Endothelial cell of umbilical vein (primary cell): ENCODE results near the gene CDKN2D. TPM values are rescaled to one million over a fixed set of nuclear protein-coding genes. Genes with fewer than 3 reads are reported as not detected.
"Not testable (repeated sequence)": the region's sequence is repeated elsewhere in the genome, so short reads cannot be mapped to it uniquely, and the experiment has no call there.

ENCODE experiments used
- BruUV-seq: library from RNA; stranded (reverse); fragments of 400-500 nt; replicated peaks from 2 replicates; lab custom pipeline; 2021; lab: Mats Ljungman, UMichigan
- CTCF ChIA-PET: fragments of 300-600, 350-600 bp; sonication (Branson Sonifier 250); formaldehyde crosslinking; loops from one replicate; lab custom pipeline; 2021; ENCODE audit warnings: antibody characterized with exemption, inconsistent platforms; lab: Charles Lee
- POLR2A ChIA-PET: fragments of 300-600, 350-600 bp; sonication (Branson Sonifier 250); formaldehyde crosslinking; loops from one replicate; lab custom pipeline; 2021; ENCODE audit warnings: antibody characterized with exemption, inconsistent platforms; lab: Charles Lee
- DNase-seq: peaks from one replicate; pipeline ENCODE4 v3.0.0-alpha.2; 2011; ENCODE audit warnings: low read depth, low spot score
- FAIRE-seq: peaks from 2 replicates; lab custom pipeline; 2011; peaks lifted over from hg19 to GRCh38; lab: Jason Lieb, UNC
- H2AFZ ChIP-seq: 2 replicates; pipeline ENCODE4 v1.6.0; 2012; ENCODE audit warnings: low read depth, low read length, control low read depth, inconsistent platforms
- H3K27ac ChIP-seq: 2 replicates; pipeline ENCODE4 v1.5.1; 2011; ENCODE audit warnings: low read depth, mild to moderate bottlenecking, control low read depth, low read length, moderate library complexity; ENCODE audit not compliant: insufficient read depth
- H3K27me3 ChIP-seq, 2 experiments: 2 replicates each; pipeline versions ENCODE4 v1.6.0 to v1.6.1; 2011; ENCODE audit warnings: low read length in 2 of 2, mixed read lengths in 1 of 2; ENCODE audit not compliant: control insufficient read depth in 2 of 2, insufficient read depth in 2 of 2
- H3K36me3 ChIP-seq, 2 experiments: 2 replicates in 1 of 2; 3 replicates in 1 of 2; pipeline ENCODE4 v1.5.1; 2011; ENCODE audit warnings: low read length in 2 of 2, mild to moderate bottlenecking in 1 of 2, moderate library complexity in 1 of 2; ENCODE audit not compliant: control insufficient read depth in 2 of 2, insufficient read depth in 2 of 2; ENCODE audit errors: extremely low read depth in 1 of 2
- H3K4me1 ChIP-seq: 3 replicates; pipeline ENCODE4 v1.5.1; 2011; ENCODE audit warnings: mild to moderate bottlenecking, low read length; ENCODE audit not compliant: control insufficient read depth, insufficient read depth; ENCODE audit errors: extremely low read depth
- H3K4me2 ChIP-seq: 2 replicates; pipeline ENCODE4 v1.6.1; 2011; ENCODE audit warnings: low read length, control low read depth, mixed read lengths; ENCODE audit not compliant: insufficient read depth
- H3K4me3 ChIP-seq, 3 experiments: fragments of 200-600 bp in 1 of 3; sonication (generic), shearing (Covaris generic) in 1 of 3; replicated peaks in 1 of 3; 2 replicates each; pipeline ENCODE4 v1.5.1; 2011 to 2016; ENCODE audit warnings: control low read depth in 3 of 3, low read length in 3 of 3, mild to moderate bottlenecking in 2 of 3, inconsistent platforms in 1 of 3, low read depth in 1 of 3, moderate library complexity in 1 of 3; ENCODE audit not compliant: insufficient read depth in 1 of 3
- H3K79me2 ChIP-seq: 2 replicates; pipeline ENCODE4 v1.6.0; 2012; ENCODE audit warnings: low read length, inconsistent platforms; ENCODE audit not compliant: control insufficient read depth, insufficient read depth
- H3K9ac ChIP-seq: replicated peaks from 2 replicates; pipeline ENCODE3; 2011; ENCODE audit warnings: low read length, control low read depth; ENCODE audit not compliant: insufficient read depth; ENCODE audit errors: extremely low read depth
- H3K9me1 ChIP-seq: replicated peaks from 3 replicates; pipeline ENCODE4 v1.6.0; 2011; ENCODE audit warnings: mild to moderate bottlenecking, low read length; ENCODE audit not compliant: control insufficient read depth, insufficient read depth; ENCODE audit errors: extremely low read depth
- H3K9me3 ChIP-seq: replicated peaks from 2 replicates; pipeline ENCODE4 v1.5.1; 2012; ENCODE audit warnings: low read length, inconsistent platforms; ENCODE audit not compliant: control insufficient read depth, insufficient read depth
- H4K20me1 ChIP-seq: replicated peaks from 2 replicates; pipeline ENCODE3; 2011; ENCODE audit warnings: mild to moderate bottlenecking, low read length; ENCODE audit not compliant: control insufficient read depth, insufficient read depth; ENCODE audit errors: extremely low read depth
- FOS ChIP-seq: IDR thresholded peaks from 2 replicates; pipeline ENCODE4 v1.6.1; 2011; ENCODE audit warnings: mild to moderate bottlenecking, low read length, moderate library complexity, borderline replicate concordance; ENCODE audit not compliant: insufficient read depth
- JUN ChIP-seq: IDR thresholded peaks from 2 replicates; pipeline ENCODE4 v1.6.1; 2011; ENCODE audit warnings: borderline replicate concordance, low read depth; ENCODE audit not compliant: insufficient read length, insufficient read depth
- POLR2A ChIP-seq: IDR thresholded peaks from 2 replicates; pipeline ENCODE4 v1.6.1; 2012; ENCODE audit warnings: low read depth, mild to moderate bottlenecking, control low read depth, low read length
- POLR2AphosphoS5 ChIP-seq: IDR thresholded peaks from 2 replicates; pipeline ENCODE4 v1.6.1; 2012; ENCODE audit warnings: low read depth, mild to moderate bottlenecking, control low read depth, low read length, moderate library complexity; ENCODE audit not compliant: insufficient read depth
- dilution Hi-C: fragments of 300-500 bp; cut with MboI; formaldehyde crosslinking; loops from one replicate; pipeline ENCODE4 v1.15.0; 2019; ENCODE audit warnings: low sequenced_read_pairs; ENCODE audit not compliant: extremely low pct_ligation_motif_present
- intact Hi-C: fragments of 100-400 bp; cut with micrococcal nuclease; formaldehyde crosslinking; loops from one replicate; pipeline ENCODE4 v1.10.0; 2022
- polyA plus RNA-seq, 4 experiments: library from polyadenylated mRNA; depleted of rRNA in 3 of 4; stranded (reverse) in 3 of 4; unstranded in 1 of 4; fragments of >200 nt; gene quantifications; 2 replicates each; pipeline versions ENCODE4 v1.2.1 to v1.2.3, GENCODE V29; 2011 to 2012; ENCODE audit warnings: missing spikeins in 1 of 4
- total RNA-seq: library from RNA; stranded (reverse); gene quantifications from 2 replicates; pipeline ENCODE4 v1.2.3, GENCODE V29; 2021

CDKN2D gene
- total and polyA plus RNA-seq, 2 donors (not counting 3 experiments of a cell fraction or from before 2014, with no cell fraction given), result 5.9 to 9.8 TPM

DNA sequence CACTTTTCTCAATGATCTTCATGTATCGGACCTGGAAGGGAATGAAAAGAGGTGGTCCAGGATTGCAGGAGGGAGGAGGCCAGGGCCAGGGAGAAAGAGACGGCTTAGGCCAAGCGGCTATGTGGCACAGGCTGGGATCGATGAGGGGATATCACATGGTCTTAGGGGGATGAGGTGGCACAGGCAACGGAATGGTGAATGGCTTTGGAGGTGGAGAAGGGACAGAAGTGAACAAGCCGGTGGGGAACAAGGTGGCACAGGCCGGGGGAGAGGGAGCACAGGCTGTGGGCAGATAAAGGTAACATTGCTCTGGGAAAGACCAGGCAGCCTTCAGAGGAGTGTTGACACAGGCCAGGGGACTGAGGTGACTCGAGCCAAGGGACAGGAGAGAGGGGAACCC lies 5.7 kb upstream of the CDKN2D start:
- dilution Hi-C loops, result no loop called here
- CTCF ChIA-PET, result interaction anchor here (1.1 to 1.5 kb wide), 3 partner anchors 70 to 170 kb away, joined by 3 to 6 read pairs (median 3); no protein-coding TSS in a partner anchor
- H3K9me1 ChIP-seq, result no peaks in the 10 kb centered on the region

DNA sequence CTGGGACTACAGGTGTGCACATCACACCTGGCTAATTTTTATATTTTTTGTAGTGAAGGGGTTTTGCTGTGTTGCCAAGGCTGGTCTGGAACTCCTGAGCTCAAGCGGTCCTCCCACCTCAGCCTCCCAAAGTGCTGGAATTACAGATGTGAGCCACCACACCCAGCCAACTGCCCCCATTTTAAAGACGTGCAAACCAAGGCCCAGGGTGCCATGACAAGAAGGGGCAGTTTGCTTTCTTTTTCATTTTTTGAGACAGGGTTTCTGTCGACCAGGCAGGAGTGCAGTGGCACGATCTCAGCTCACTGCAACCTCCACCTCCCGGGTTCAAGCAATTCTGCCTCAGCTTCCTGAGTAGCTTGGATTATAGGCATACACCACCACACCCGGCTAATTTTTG lies 5.0 kb upstream of the CDKN2D start:
- FAIRE-seq, H3K79me2 ChIP-seq, POLR2A ChIA-PET, BruUV-seq, H3K27ac ChIP-seq, intact Hi-C loops, H3K36me3 ChIP-seq, H3K9me1 ChIP-seq, H3K9ac ChIP-seq, H3K4me3 ChIP-seq, H4K20me1 ChIP-seq, H2AFZ ChIP-seq, DNase-seq, H3K9me3 ChIP-seq, dilution Hi-C loops, H3K4me2 ChIP-seq, H3K27me3 ChIP-seq, H3K4me1 ChIP-seq: not testable (repeated sequence)
- CTCF ChIA-PET, result interaction anchor here (1.1 to 1.7 kb wide), 4 partner anchors 38 to 128 kb away, joined by 3 to 12 read pairs (median 4); partner anchors contain the start of gene QTRT1

More for the DNA sequence above, 5.7 kb upstream of the CDKN2D start:
- POLR2A ChIA-PET, result no interaction called here
- no peaks in the 10 kb centered on the region for H3K27me3 ChIP-seq
- peaks cover 2% of the 10 kb centered on the region for H3K4me1 ChIP-seq
- no peaks in the 10 kb centered on the region for H3K79me2 ChIP-seq
- no peaks in the 10 kb centered on the region for H3K9me3 ChIP-seq
- no peak overlapping the region for H3K4me3 ChIP-seq
- no peak overlapping the region for H2AFZ ChIP-seq
- TF ChIP-seq JUN (no peak), FOS (no peak), POLR2A (no peak), POLR2AphosphoS5 (no peak)
- H3K9ac ChIP-seq, result no peak overlapping the region
- FAIRE-seq (no peak), DNase-seq (no peak)
- no TSS peak for BruUV-seq
- H3K36me3 ChIP-seq, result no peaks in the 10 kb centered on the region
- no peak overlapping the region for H3K27ac ChIP-seq
- no peaks in the 10 kb centered on the region for H4K20me1 ChIP-seq
- no peak overlapping the region for H3K4me2 ChIP-seq
- intact Hi-C loops, result no loop called here
